GM21515 (cell line): ENCODE measurements around the gene MFAP3L.
"Not testable (repeated sequence)": the region's sequence is repeated elsewhere in the genome, so short reads cannot be mapped to it uniquely, and the experiment has no call there.

Experiments
- ATAC-seq: cut with Tn5 transposase; IDR thresholded peaks from one replicate; pipeline ENCODE4 v1.9.1; 2021; ENCODE audit not compliant: unreplicated experiment

The MFAP3L gene

DNA sequence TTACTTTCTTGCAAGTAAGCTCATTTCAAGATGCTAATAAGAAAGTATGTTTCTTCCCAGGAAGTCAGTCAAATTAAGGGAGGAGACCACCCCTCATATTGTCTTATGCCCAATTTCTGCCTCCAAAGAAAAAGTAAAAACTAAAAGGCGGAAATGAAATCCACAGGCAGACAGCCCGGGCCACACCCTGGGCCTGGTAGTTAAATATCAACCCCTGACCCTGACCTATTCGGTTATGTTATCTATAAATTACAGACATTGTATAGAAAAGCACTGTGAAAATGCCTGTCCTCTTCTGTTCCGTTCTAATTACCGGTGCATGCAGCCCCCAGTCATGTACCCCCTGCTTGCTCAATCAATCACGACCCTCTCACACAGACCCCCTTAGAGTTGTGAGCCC is 82.6 kb downstream of the MFAP3L start:
- not testable (repeated sequence) for ATAC-seq

- no peak for ATAC-seq
Measured at GRCh38 chr4:169941141-169941540, 85.1 kb downstream of the MFAP3L start.

DNA sequence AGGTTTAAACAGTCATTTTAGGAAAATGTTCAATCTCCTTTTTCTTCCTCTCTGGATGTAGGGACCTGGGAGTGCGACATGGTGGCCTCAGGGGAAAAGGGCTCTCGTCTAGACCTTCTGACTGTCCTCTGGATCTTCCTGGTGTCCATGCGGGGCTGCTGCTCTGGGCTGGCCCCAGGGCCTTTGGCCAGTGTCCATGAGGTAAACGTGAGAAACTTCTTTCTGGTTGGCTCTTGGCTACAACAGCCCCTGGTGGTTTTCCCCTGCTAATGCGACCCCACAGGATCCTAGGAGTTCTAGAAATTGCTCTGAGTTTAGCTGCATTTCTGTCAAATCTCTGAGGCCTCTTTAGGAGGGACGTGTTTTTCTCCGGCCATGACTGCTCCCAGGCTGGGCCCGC is 85.7 kb downstream of the MFAP3L start:
- ATAC-seq, result no peak
